HG03175 (cell line): ENCODE results near the gene SYNE1.
A peak's percentile ranks its signal among the peaks of the same experiment; 100 is the strongest.
"Not testable (repeated sequence)": the region's sequence is repeated elsewhere in the genome, so short reads cannot be mapped to it uniquely, and the experiment has no call there.

ENCODE experiments used
- ATAC-seq: cut with Tn5 transposase; IDR thresholded peaks from one replicate; pipeline ENCODE4 v1.9.1; 2021; ENCODE audit warnings: mild to moderate bottlenecking, moderate library complexity; ENCODE audit not compliant: unreplicated experiment

The SYNE1 gene

GRCh38 chr6:152572338-152573088 is 64.6 kb downstream of the SYNE1 start:
- no peak for ATAC-seq

GRCh38 chr6:152571943-152572337 is 65.2 kb downstream of the SYNE1 start:
- no peak for ATAC-seq

GRCh38 chr6:152571089-152571488 is 66.1 kb downstream of the SYNE1 start:
- no peak for ATAC-seq

GRCh38 chr6:152566103-152566875 is 70.9 kb downstream of the SYNE1 start:
- ATAC-seq: no peak

GRCh38 chr6:152563177-152563576 is 74.0 kb downstream of the SYNE1 start:
- no peak for ATAC-seq

GRCh38 chr6:152558798-152559197 is 78.4 kb downstream of the SYNE1 start:
- ATAC-seq: not testable (repeated sequence)

- no peak for ATAC-seq
Observed at GRCh38 chr6:152557502-152557901, 79.7 kb downstream of the SYNE1 start.

GRCh38 chr6:152554851-152555250 is 82.3 kb downstream of the SYNE1 start:
- no peak for ATAC-seq

GRCh38 chr6:152552616-152553209 is 84.4 kb downstream of the SYNE1 start:
- peak; percentile 87 for ATAC-seq

- no peak for ATAC-seq
Observed at GRCh38 chr6:152543519-152543918, 93.6 kb downstream of the SYNE1 start.

- ATAC-seq: no peak
Observed at GRCh38 chr6:152540381-152540780, 96.8 kb downstream of the SYNE1 start.

- no peak for ATAC-seq
Observed at GRCh38 chr6:152534541-152534940, 102.6 kb downstream of the SYNE1 start.

GRCh38 chr6:152532556-152533422 is 104.4 kb downstream of the SYNE1 start:
- no peak for ATAC-seq

- ATAC-seq: no peak
Observed at GRCh38 chr6:152531659-152532058, 105.5 kb downstream of the SYNE1 start.

- ATAC-seq: no peak
Observed at GRCh38 chr6:152529369-152529768, 107.8 kb downstream of the SYNE1 start.

- not testable (repeated sequence) for ATAC-seq
Observed at GRCh38 chr6:152514120-152514519, 123.0 kb downstream of the SYNE1 start.

- no peak for ATAC-seq
Observed at GRCh38 chr6:152509916-152510315, 127.2 kb downstream of the SYNE1 start.

GRCh38 chr6:152508477-152508876 is 128.7 kb downstream of the SYNE1 start:
- ATAC-seq: no peak

- no peak for ATAC-seq
Observed at GRCh38 chr6:152503546-152503945, 133.6 kb downstream of the SYNE1 start.

- ATAC-seq: no peak
Observed at GRCh38 chr6:152502421-152503188, 134.6 kb downstream of the SYNE1 start.
